Right cardiac atrium (tissue), 5 donors: Measurements from ENCODE around the gene SESN1. TPM values are rescaled to one million over a fixed set of nuclear protein-coding genes. Genes with fewer than 3 reads are reported as not detected.

Experiments
- ATAC-seq, 2 donors: fragments of 200-7000 bp; cut with Tn5 transposase; one replicate each; pipeline versions ENCODE4 v1.8.0 to v1.9.1; 2020; ENCODE audit warnings: moderate library complexity in 2 of 2, mild to moderate bottlenecking in 1 of 2
- DNase-seq, 3 donors: peaks; one replicate each; pipeline ENCODE4 v3.0.0-alpha.2; 2020
- H3K27ac ChIP-seq: one replicate; pipeline ENCODE4 v1.5.1; 2013; ENCODE audit warnings: mild to moderate bottlenecking, low read length, control low read depth, moderate library complexity
- H3K27me3 ChIP-seq: one replicate; pipeline ENCODE4 v1.6.1; 2013; ENCODE audit not compliant: control insufficient read depth, insufficient read depth
- H3K4me1 ChIP-seq: one replicate; pipeline ENCODE4 v1.6.1; 2013; ENCODE audit warnings: low read length; ENCODE audit not compliant: control insufficient read depth, insufficient read depth
- H3K4me3 ChIP-seq: one replicate; pipeline ENCODE4 v1.5.1; 2013; ENCODE audit warnings: low read length, control low read depth
- H3K9me3 ChIP-seq: one replicate; pipeline ENCODE4 v1.6.1; 2013; ENCODE audit warnings: low read length; ENCODE audit not compliant: control insufficient read depth
- WGBS: extraction: QIAGEN DNeasy Blood & Tissue Kit; methylation state at CpG from one replicate; pipeline ENCODE4 v1.1.7; 2013; 5-methylcytosine and 5-hydroxymethylcytosine counted together
- intact Hi-C, 4 donors: fragments of 100-400 bp; cut with DNase I; formaldehyde crosslinking; loops; one replicate each; pipeline versions ENCODE4 v1.11.0 to v1.14.0; 2022 to 2023
- polyA plus RNA-seq: library from polyadenylated mRNA; stranded (reverse); fragments of 200-250 nt; gene quantifications from one replicate; pipeline ENCODE4 v1.2.3, GENCODE V29; 2013
- total RNA-seq, 4 donors: library from RNA; stranded (reverse); fragmentation: NEBNext Ultra II Directional; extraction: Animal tissue kit (Norgen Biotek cat#: 25700); gene quantifications; one replicate each; pipeline ENCODE4 v1.2.1, GENCODE V29; 2021
- donor health status: healthy with polysubstance abuse.
- donor health status: DM: no; HTN: yes; CAD: no.
- donor health status: DM: no; HTN: no; CAD: no.
- donor health status: DM: no; HTN: yes; CAD: no; lungs with severe emphysema.
- donor health status: DM: yes; HTN: yes; CAD: no.

The SESN1 gene
- total and polyA plus RNA-seq, 5 donors: 26.5 to 60.5 (median 40.8) TPM

DNA sequence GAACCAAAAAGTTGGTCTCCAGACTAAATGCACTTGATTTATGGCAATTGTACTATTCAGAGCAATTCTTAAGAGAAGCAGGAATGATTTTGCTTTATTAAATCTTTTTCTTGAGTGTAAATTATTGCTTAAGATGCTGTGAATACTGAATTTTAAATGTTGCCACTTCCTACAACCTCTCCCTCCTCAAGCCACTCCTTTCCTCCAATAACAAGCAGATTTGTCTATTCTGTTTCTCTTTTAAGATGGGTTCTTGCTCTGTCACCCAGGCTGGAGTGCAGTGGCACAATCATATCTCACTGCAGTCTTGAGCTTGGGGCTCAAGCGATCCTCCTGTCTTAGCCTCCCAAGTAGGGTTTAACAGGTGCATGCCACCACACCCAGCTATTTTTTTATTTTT is 65.3 kb downstream of the SESN1 start:
- ATAC-seq: no peak
- Histone ChIP-seq H3K27ac (no peak overlapping the region), H3K4me3 (no peak overlapping the region), H3K27me3 (no peaks in the 10 kb centered on the region), H3K4me1 (peaks cover 4% of the 10 kb centered on the region), H3K9me3 (no peaks in the 10 kb centered on the region)
- intact Hi-C loops: no loop called here
- DNase-seq: no peak
- 100% methylated on average over 1 of the region's 1 CpG for WGBS

DNA sequence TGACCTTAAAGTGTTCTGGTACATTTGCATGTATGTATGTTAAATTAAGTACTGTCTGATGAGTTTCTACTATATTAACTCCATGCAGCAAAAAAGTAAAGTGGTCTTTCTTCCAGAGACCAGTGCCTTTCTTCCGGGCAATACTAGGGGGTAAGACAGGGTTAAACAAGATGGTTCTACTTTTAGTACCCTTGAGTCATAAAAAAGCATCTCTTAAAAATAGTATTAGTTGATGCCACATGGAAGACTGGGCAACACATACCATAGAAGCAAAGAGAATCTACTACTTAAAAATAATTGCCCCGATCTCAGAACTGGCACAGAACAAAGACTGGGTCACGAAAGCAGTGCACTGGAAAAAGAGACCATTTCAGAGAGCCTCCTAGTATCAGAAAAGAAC is 66.2 kb downstream of the SESN1 start:
- H3K4me1 ChIP-seq: peaks cover 4% of the 10 kb centered on the region
- no peaks in the 10 kb centered on the region for H3K9me3 ChIP-seq
- WGBS: 81% methylated on average over 3 of the region's 3 CpGs
- DNase-seq (no peak), ATAC-seq (no peak)
- H3K27ac ChIP-seq: no peak overlapping the region
- intact Hi-C loops: no loop called here
- no peaks in the 10 kb centered on the region for H3K27me3 ChIP-seq
- H3K4me3 ChIP-seq: no peak overlapping the region

DNA sequence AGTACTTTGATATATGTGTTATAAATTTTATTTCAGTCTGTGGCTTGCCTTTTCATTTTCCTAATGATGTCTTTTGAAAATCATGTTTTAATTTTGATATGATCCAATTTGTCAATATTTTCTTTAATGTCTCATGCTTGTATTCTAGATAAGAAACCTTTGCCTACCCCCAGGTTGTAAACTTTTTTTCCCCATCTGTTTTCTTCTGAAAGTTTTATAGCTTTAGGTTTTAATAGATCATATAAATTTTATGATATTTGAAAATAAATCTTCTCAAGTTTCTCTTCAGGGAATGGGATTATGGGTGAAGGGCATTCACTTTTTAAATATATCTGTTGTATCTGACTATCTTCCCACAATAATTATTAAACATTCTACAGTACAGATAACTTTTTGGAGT is 66.7 kb downstream of the SESN1 start:
- intact Hi-C loops: no loop called here
- DNase-seq (no peak), ATAC-seq (no peak)
- Histone ChIP-seq H3K4me3 (no peak overlapping the region), H3K9me3 (no peaks in the 10 kb centered on the region), H3K27me3 (no peaks in the 10 kb centered on the region), H3K4me1 (peaks cover 4% of the 10 kb centered on the region), H3K27ac (no peak overlapping the region)

DNA sequence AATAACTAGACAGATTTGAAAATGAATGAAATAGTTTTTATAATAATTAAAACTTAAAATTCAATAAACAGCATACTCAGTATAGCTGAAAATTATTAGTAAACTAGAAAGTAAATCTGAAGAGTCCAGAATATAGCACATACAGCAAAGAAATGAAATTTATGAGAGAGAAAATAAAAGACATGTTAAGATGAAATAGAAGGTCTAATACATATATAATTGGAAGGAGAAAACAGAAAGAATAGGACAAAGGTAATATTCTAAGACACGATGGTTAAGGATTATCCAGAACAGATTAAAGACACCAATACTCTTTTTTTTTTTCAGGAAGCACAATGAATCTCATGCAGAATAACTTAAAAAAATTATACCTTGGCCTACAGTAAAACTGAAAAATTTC is 69.0 kb downstream of the SESN1 start:
- no peak overlapping the region for H3K4me3 ChIP-seq
- no peak overlapping the region for H3K27ac ChIP-seq
- intact Hi-C loops: no loop called here
- no peaks in the 10 kb centered on the region for H3K9me3 ChIP-seq
- H3K27me3 ChIP-seq: no peaks in the 10 kb centered on the region
- DNase-seq: no peak
- ATAC-seq: no peak
- WGBS: 96% methylated on average over 1 of the region's 1 CpG
- H3K4me1 ChIP-seq: no peaks in the 10 kb centered on the region

GRCh38 chr6:109024784-109025183 is 69.9 kb downstream of the SESN1 start:
- Histone ChIP-seq H3K4me1 (no peaks in the 10 kb centered on the region), H3K27me3 (no peaks in the 10 kb centered on the region), H3K27ac (no peak overlapping the region), H3K9me3 (no peaks in the 10 kb centered on the region), H3K4me3 (no peak overlapping the region)
- ATAC-seq (peak in 1 of 2 donors; percentile 26), DNase-seq (peak in 2 of 3 donors; percentile 34 to 63)
- intact Hi-C loops: no loop called here
- 80% methylated on average over 4 of the region's 4 CpGs for WGBS

DNA sequence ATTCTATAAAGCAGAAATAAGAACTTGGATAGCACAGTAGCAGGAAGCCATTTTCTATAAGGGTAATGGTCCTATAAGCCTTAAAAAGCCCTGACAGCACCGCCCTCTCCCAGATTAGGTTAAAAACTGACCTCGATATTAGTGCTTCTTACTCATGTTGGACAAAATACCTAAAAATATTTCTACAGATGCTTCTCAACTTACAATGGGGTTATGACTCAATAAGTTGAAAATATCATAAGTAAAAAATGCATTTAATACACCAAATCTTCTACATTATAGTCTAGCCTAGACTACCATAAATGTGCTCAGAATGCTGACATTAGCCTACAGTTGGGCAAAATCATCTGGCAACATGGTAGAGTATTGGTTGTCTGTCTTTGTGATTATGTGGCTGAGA is 70.3 kb downstream of the SESN1 start:
- intact Hi-C loops: no loop called here
- H3K4me3 ChIP-seq: no peak overlapping the region
- no peak overlapping the region for H3K27ac ChIP-seq
- DNase-seq (no peak), ATAC-seq (no peak)
- H3K9me3 ChIP-seq: no peaks in the 10 kb centered on the region
- 93% methylated on average over 2 of the region's 2 CpGs for WGBS
- no peaks in the 10 kb centered on the region for H3K27me3 ChIP-seq
- H3K4me1 ChIP-seq: no peaks in the 10 kb centered on the region

- peaks cover 1% of the 10 kb centered on the region for H3K4me1 ChIP-seq
- ATAC-seq (no peak), DNase-seq (no peak)
- H3K27ac ChIP-seq: no peak overlapping the region
- no peak overlapping the region for H3K4me3 ChIP-seq
- H3K9me3 ChIP-seq: no peaks in the 10 kb centered on the region
- H3K27me3 ChIP-seq: no peaks in the 10 kb centered on the region
- intact Hi-C loops: no loop called here
Measured at GRCh38 chr6:109023356-109023925, 71.2 kb downstream of the SESN1 start.

DNA sequence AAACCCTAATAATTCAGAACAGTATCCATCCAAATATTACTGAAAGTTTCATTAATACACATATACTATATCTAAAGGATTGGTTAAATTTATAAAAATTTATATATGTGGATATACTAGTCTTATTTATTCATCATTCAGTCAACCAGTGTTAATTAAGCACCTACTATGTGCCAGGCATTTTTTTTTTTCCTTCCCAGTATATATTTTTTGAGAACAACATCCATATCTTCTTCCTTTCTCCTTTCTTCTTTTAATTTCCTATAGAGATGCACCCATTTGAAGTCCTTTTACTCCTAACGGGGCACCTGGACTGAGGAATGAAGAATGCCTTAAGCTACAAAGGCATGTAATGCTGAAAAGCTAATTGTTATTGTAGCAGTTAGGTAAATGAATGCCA is 72.8 kb downstream of the SESN1 start:
- no peak for DNase-seq
- Histone ChIP-seq H3K4me3 (no peak overlapping the region), H3K27ac (no peak overlapping the region), H3K27me3 (no peaks in the 10 kb centered on the region), H3K4me1 (peaks cover 1% of the 10 kb centered on the region), H3K9me3 (no peaks in the 10 kb centered on the region)
- no peak for ATAC-seq
- WGBS: 100% methylated on average over 1 of the region's 1 CpG
- intact Hi-C loops: no loop called here

DNA sequence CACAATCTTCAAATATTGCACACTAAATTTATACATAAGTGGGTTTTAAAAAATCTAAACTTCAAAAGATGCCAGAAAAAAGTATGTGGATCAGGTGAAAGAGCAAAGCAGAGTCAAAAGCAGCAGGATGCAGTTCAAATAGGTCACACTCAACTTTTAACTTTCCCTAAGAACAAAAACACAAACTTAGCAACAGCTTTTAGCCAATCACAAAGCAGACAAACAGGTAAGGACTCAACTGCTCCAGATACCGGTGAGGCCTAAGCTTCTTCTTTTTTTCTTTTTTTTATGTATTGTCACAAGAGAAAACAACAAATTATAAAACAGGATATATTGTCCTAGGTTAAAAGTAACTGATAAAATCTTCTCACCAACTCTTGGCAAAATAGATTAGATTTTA is 74.7 kb downstream of the SESN1 start:
- Histone ChIP-seq H3K4me3 (no peak overlapping the region), H3K4me1 (peaks cover 1% of the 10 kb centered on the region), H3K27ac (no peak overlapping the region), H3K9me3 (no peaks in the 10 kb centered on the region), H3K27me3 (no peaks in the 10 kb centered on the region)
- intact Hi-C loops: loop anchor here in 1 of 4 donors (10.0 kb wide), 1 partner anchor 105 kb away; no protein-coding TSS in a partner anchor
- WGBS: 57% methylated on average over 1 of the region's 1 CpG
- ATAC-seq: no peak
- no peak for DNase-seq

DNA sequence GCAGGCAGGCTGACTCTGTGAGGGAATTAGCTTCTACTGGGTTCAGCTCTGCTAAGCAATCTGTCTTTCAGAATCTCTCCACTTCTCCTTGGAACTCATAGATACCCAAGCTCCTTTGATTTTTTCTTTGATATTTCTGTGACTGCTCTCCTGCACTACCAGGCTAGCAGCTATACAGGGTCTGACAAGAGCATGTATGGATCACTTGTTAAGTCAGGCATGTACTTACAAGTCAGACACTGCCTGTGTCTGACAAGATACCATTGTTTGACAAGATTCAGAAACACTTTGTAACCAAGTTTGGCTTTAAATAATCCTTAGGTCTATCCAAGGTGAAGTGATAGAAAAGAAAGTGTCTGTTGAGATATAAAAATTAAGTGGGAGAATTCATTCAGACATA is 79.5 kb downstream of the SESN1 start:
- no peak overlapping the region for H3K4me3 ChIP-seq
- no peak for ATAC-seq
- peaks cover 1% of the 10 kb centered on the region for H3K4me1 ChIP-seq
- no peak overlapping the region for H3K27ac ChIP-seq
- no peaks in the 10 kb centered on the region for H3K27me3 ChIP-seq
- intact Hi-C loops: loop anchor here in 1 of 4 donors (10.0 kb wide), 1 partner anchor 100 kb away; no protein-coding TSS in a partner anchor
- DNase-seq: no peak
- no peaks in the 10 kb centered on the region for H3K9me3 ChIP-seq

- Histone ChIP-seq H3K4me1 (peaks cover 1% of the 10 kb centered on the region), H3K9me3 (no peaks in the 10 kb centered on the region), H3K27me3 (no peaks in the 10 kb centered on the region), H3K27ac (no peak overlapping the region), H3K4me3 (no peak overlapping the region)
- no peak for DNase-seq
- intact Hi-C loops: loop anchor here in 1 of 4 donors (10.0 kb wide), 1 partner anchor 100 kb away; no protein-coding TSS in a partner anchor
- 78% methylated on average over 2 of the region's 2 CpGs for WGBS
- ATAC-seq: no peak
Measured at GRCh38 chr6:109014606-109015005, 80.0 kb downstream of the SESN1 start.
